PC-9 (cell line): ENCODE measurements around the gene TOP1. TPM values are rescaled to one million over a fixed set of nuclear protein-coding genes. Genes with fewer than 3 reads are reported as not detected.

Experiments
- BruUV-seq: library from RNA; stranded (reverse); fragments of 400-500 nt; replicated peaks from 2 replicates; lab custom pipeline; 2021; lab: Mats Ljungman, UMichigan
- CTCF ChIA-PET: fragments of 300-600 bp; sonication (Branson Sonifier 250); formaldehyde crosslinking; loops from one replicate; lab custom pipeline; 2022; ENCODE audit warnings: antibody characterized with exemption; lab: Charles Lee
- POLR2A ChIA-PET: fragments of 300-600 bp; sonication (Branson Sonifier 250); formaldehyde crosslinking; loops from one replicate; lab custom pipeline; 2022; ENCODE audit warnings: antibody characterized with exemption; ENCODE audit not compliant: unreplicated experiment; lab: Charles Lee
- DNase-seq, 2 experiments: peaks; one replicate each; pipeline versions ENCODE4 v3.0.0 to v3.0.0-alpha.2; 2015 to 2022; ENCODE audit warnings: mixed read lengths in 1 of 2
- H2AFZ ChIP-seq: fragments of 200-600 bp; sonication (generic); 2 replicates; pipeline ENCODE4 v1.8.1; 2017; ENCODE audit warnings: antibody characterized with exemption
- H3F3A ChIP-seq: fragments of 200-600 bp; sonication (generic); 2 replicates; pipeline ENCODE4 v1.8.1; 2017; ENCODE audit warnings: antibody characterized with exemption, mild to moderate bottlenecking, low read depth; ENCODE audit not compliant: insufficient read depth
- H3K27ac ChIP-seq: fragments of 200-600 bp; sonication (generic); 2 replicates; pipeline ENCODE4 v1.6.1; 2016; ENCODE audit warnings: mixed run types
- H3K27me3 ChIP-seq: fragments of 200-600 bp; sonication (generic); 2 replicates; pipeline ENCODE4 v1.6.1; 2016; ENCODE audit warnings: low read depth, mixed run types; ENCODE audit not compliant: insufficient read depth
- H3K36me3 ChIP-seq: fragments of 200-600 bp; sonication (generic); 2 replicates; pipeline ENCODE4 v1.6.1; 2016; ENCODE audit warnings: low read depth, mixed run types
- H3K4me1 ChIP-seq: fragments of 200-600 bp; sonication (generic); replicated peaks from 2 replicates; pipeline ENCODE4 v1.6.1; 2016; ENCODE audit warnings: mixed run types; ENCODE audit not compliant: insufficient read depth
- H3K4me2 ChIP-seq: fragments of 200-600 bp; sonication (generic); 2 replicates; pipeline ENCODE4 v1.6.1; 2017; ENCODE audit warnings: mixed run types
- H3K4me3 ChIP-seq: fragments of 200-600 bp; sonication (generic); 2 replicates; pipeline ENCODE4 v1.6.1; 2016; ENCODE audit warnings: mixed run types
- H3K79me2 ChIP-seq: fragments of 200-600 bp; sonication (generic); 2 replicates; pipeline ENCODE4 v1.6.1; 2017; ENCODE audit warnings: low read depth, mixed run types
- H3K9me2 ChIP-seq: fragments of 200-600 bp; sonication (generic); 2 replicates; pipeline ENCODE4 v1.8.1; 2017; ENCODE audit warnings: mild to moderate bottlenecking; ENCODE audit not compliant: insufficient read depth
- H3K9me3 ChIP-seq: fragments of 200-600 bp; sonication (generic); 2 replicates; pipeline ENCODE4 v1.8.1; 2016; ENCODE audit warnings: low read depth; ENCODE audit not compliant: insufficient read depth
- H4K20me1 ChIP-seq: fragments of 200-600 bp; sonication (generic); 2 replicates; pipeline ENCODE4 v1.8.1; 2017; ENCODE audit not compliant: insufficient read depth
- EZH2 ChIP-seq: fragments of 200-600 bp; sonication (generic); IDR thresholded peaks from 2 replicates; pipeline ENCODE4 v1.8.0; 2017; ENCODE audit warnings: antibody characterized with exemption, low read depth
- intact Hi-C: fragments of 100-400 bp; cut with micrococcal nuclease; formaldehyde crosslinking; loops from one replicate; pipeline ENCODE4 v1.10.0; 2022; ENCODE audit not compliant: unreplicated experiment
- total RNA-seq: library from RNA; stranded (reverse); gene quantifications from 2 replicates; pipeline ENCODE4 v1.2.3, GENCODE V29; 2021
- TF ChIP-seq, protein P1 (sequence below): fragments of 200-600 bp; sonication (generic); conservative IDR thresholded peaks from 2 replicates; pipeline ENCODE4 v1.6.1; 2017; ENCODE audit warnings: mixed run types, antibody characterized with exemption, mild to moderate bottlenecking, moderate library complexity

The TOP1 gene
- total RNA-seq, 1 experiment from 2014 or later: 55.8 TPM

DNA sequence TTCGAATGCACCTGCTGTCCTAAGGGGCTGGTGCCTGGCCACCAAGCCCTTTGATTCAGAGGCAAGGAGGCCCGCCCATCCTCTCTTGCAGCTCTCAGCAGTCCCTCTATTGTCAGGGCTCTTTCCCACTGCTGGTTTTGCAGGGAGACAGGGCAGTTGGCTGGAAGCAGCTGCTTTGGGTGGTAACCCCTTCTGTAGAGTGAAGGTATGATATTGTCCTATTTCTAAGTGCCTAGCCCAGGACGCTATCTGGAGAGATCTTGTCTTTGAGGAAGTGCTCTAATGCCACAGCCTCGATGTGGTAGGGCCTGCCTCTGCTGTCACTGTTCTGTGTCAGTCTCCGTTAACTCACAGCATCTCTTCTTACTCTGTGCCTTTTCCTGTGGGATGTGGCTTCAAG is 114.3 kb downstream of the TOP1 start:
- Histone ChIP-seq H3K27me3 (no peaks in the 10 kb centered on the region), H2AFZ (no peak overlapping the region), H3K36me3 (no peaks in the 10 kb centered on the region), H3K4me1 (peaks cover 11% of the 10 kb centered on the region; the same call in 1 of the 2 replicates), H3F3A (no peaks in the 10 kb centered on the region), H3K79me2 (peaks cover 50% of the 10 kb centered on the region), H3K4me2 (no peak overlapping the region), H3K9me3 (no peaks in the 10 kb centered on the region), H3K9me2 (no peaks in the 10 kb centered on the region), H4K20me1 (peaks cover 6% of the 10 kb centered on the region; the same call in 1 of the 2 replicates), H3K4me3 (no peak overlapping the region), H3K27ac (no peak overlapping the region)
- CTCF ChIA-PET: no interaction called here
- intact Hi-C loops: no loop called here
- DNase-seq: no peak
- no peak for TF ChIP-seq EZH2
- TF ChIP-seq, protein P1, sequence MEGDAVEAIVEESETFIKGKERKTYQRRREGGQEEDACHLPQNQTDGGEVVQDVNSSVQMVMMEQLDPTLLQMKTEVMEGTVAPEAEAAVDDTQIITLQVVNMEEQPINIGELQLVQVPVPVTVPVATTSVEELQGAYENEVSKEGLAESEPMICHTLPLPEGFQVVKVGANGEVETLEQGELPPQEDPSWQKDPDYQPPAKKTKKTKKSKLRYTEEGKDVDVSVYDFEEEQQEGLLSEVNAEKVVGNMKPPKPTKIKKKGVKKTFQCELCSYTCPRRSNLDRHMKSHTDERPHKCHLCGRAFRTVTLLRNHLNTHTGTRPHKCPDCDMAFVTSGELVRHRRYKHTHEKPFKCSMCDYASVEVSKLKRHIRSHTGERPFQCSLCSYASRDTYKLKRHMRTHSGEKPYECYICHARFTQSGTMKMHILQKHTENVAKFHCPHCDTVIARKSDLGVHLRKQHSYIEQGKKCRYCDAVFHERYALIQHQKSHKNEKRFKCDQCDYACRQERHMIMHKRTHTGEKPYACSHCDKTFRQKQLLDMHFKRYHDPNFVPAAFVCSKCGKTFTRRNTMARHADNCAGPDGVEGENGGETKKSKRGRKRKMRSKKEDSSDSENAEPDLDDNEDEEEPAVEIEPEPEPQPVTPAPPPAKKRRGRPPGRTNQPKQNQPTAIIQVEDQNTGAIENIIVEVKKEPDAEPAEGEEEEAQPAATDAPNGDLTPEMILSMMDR: no peak
- BruUV-seq: no TSS peak
- POLR2A ChIA-PET: no interaction called here

DNA sequence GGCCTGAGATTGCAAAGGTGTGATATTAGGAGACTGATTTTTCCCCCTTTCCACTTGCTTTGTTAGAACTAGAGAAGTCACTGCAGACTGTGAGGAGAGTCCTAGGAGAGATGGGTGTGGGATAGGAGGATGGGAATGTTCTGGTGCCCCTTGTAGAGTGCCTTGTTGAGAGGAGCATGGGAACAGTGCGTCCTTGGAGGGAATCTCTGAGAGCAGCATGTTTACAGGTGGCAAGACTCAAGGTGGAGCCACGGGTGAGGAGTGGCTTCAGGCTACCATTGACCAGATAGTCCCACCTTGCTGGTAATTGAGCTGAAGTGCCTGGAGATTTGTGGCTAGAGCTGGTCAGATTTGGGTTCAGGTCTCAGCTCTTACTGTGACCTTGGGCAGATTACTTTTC is 114.7 kb downstream of the TOP1 start:
- no TSS peak for BruUV-seq
- no peak overlapping the region for H3K4me3 ChIP-seq
- H4K20me1 ChIP-seq: peaks cover 6% of the 10 kb centered on the region; the same call in 1 of the 2 replicates
- peaks cover 45% of the 10 kb centered on the region for H3K79me2 ChIP-seq
- intact Hi-C loops: no loop called here
- no peak overlapping the region for H3K27ac ChIP-seq
- no peaks in the 10 kb centered on the region for H3K9me2 ChIP-seq
- H3K9me3 ChIP-seq: no peaks in the 10 kb centered on the region
- DNase-seq: no peak
- TF ChIP-seq, protein P1: no peak
- TF ChIP-seq EZH2: no peak
- CTCF ChIA-PET: no interaction called here
- no peaks in the 10 kb centered on the region for H3K27me3 ChIP-seq
- no peaks in the 10 kb centered on the region for H3K36me3 ChIP-seq
- H3K4me2 ChIP-seq: no peak overlapping the region
- POLR2A ChIA-PET: no interaction called here
- H3F3A ChIP-seq: no peaks in the 10 kb centered on the region
- H3K4me1 ChIP-seq: peaks cover 8% of the 10 kb centered on the region; the same call in 1 of the 2 replicates
- H2AFZ ChIP-seq: no peak overlapping the region

DNA sequence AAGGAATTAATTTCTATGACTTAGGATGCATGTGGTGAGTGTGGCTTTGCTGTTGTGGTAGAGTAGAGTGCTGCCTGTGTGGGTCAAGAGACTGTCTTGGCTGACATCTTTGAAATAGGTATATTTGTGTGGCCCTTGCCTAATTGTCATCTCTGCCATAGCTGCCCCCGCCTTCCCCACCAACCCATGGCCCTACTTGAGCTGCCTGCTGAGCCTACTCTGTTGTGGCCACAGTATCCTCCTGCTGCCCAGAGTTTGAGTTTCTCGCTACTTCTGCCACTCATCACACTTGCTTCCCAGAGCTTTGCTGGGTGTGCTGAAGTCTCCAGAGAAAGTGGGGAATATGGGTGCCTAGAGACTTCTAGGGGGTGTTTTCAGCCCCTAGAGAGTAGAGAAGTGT is 116.7 kb downstream of the TOP1 start:
- H3K9me3 ChIP-seq: no peaks in the 10 kb centered on the region
- intact Hi-C loops: no loop called here
- no peak overlapping the region for H2AFZ ChIP-seq
- H3K27ac ChIP-seq: no peak overlapping the region
- ChIA-PET POLR2A (no interaction called here), CTCF (no interaction called here)
- H3K36me3 ChIP-seq: no peaks in the 10 kb centered on the region
- no peak overlapping the region for H3K4me3 ChIP-seq
- H3F3A ChIP-seq: peaks cover 8% of the 10 kb centered on the region; the same call in 1 of the 2 replicates
- no peak for DNase-seq
- no peaks in the 10 kb centered on the region for H3K27me3 ChIP-seq
- no peaks in the 10 kb centered on the region for H3K9me2 ChIP-seq
- H3K79me2 ChIP-seq: peaks cover 32% of the 10 kb centered on the region
- no peak overlapping the region for H3K4me2 ChIP-seq
- 0 out of 2 replicates have a peak, but pooled peaks cover 6% of the 10 kb centered on the region for H4K20me1 ChIP-seq
- H3K4me1 ChIP-seq: peaks cover 7% of the 10 kb centered on the region; the same call in 1 of the 2 replicates
- no peak for TF ChIP-seq EZH2
- TF ChIP-seq, protein P1: no peak
- no TSS peak for BruUV-seq
